IMR-90 (cell line): ENCODE results near the gene UGT1A7. TPM values are rescaled to one million over a fixed set of nuclear protein-coding genes. Genes with fewer than 3 reads are reported as not detected.

Source experiments
- ATAC-seq: fragments of 200-7000 bp; cut with Tn5 transposase; 2 replicates; pipeline ENCODE4 v1.9.1; 2020; ENCODE audit warnings: low read depth, mild to moderate bottlenecking, moderate library complexity
- BruUV-seq: library from RNA; stranded (reverse); fragments of 400-500 nt; replicated peaks from 2 replicates; lab custom pipeline; 2021; lab: Mats Ljungman, UMichigan
- CTCF ChIA-PET: fragments of 300-600 bp; formaldehyde crosslinking; extraction: SDS; loops from one replicate; lab custom pipeline; 2021; ENCODE audit warnings: antibody characterized with exemption; lab: Yijun Ruan, JAX
- POLR2A ChIA-PET: fragments of 300-600 bp; sonication (Branson Sonifier 250); formaldehyde crosslinking; loops from one replicate; lab custom pipeline; 2022; ENCODE audit warnings: antibody characterized with exemption; ENCODE audit not compliant: unreplicated experiment; lab: Charles Lee
- DNase-seq: peaks from one replicate; pipeline ENCODE4 v3.0.0; 2013
- H2AFZ ChIP-seq: replicated peaks from 2 replicates; pipeline ENCODE3; 2013; ENCODE audit warnings: low read length, mild to moderate bottlenecking; ENCODE audit not compliant: poor library complexity
- H2AK5ac ChIP-seq: 2 replicates; pipeline ENCODE4 v1.6.1; 2013; ENCODE audit warnings: low read depth, low read length, inconsistent platforms
- H2AK9ac ChIP-seq: replicated peaks from 2 replicates; pipeline ENCODE3; 2013; ENCODE audit warnings: mild to moderate bottlenecking, low read depth, low read length, moderate library complexity; ENCODE audit not compliant: poor library complexity
- H2BK120ac ChIP-seq: 2 replicates; pipeline ENCODE4 v1.6.1; 2013; ENCODE audit warnings: low read depth, low read length, inconsistent platforms
- H2BK15ac ChIP-seq: 3 replicates; pipeline ENCODE4 v1.6.1; 2013; ENCODE audit warnings: low read depth, low read length, inconsistent platforms
- H2BK20ac ChIP-seq: 2 replicates; pipeline ENCODE4 v1.6.1; 2013; ENCODE audit warnings: low read depth, mild to moderate bottlenecking, inconsistent platforms, low read length, moderate library complexity
- H2BK5ac ChIP-seq: 2 replicates; pipeline ENCODE4 v1.6.1; 2013; ENCODE audit warnings: mild to moderate bottlenecking, low read depth, low read length, inconsistent platforms; ENCODE audit not compliant: poor library complexity, severe bottlenecking
- H3K14ac ChIP-seq: replicated peaks from 2 replicates; pipeline ENCODE4 v1.6.1; 2013; ENCODE audit warnings: low read depth, low read length, inconsistent platforms
- H3K18ac ChIP-seq: 2 replicates; pipeline ENCODE4 v1.6.1; 2013; ENCODE audit warnings: low read depth, low read length, control low read depth
- H3K23ac ChIP-seq: 2 replicates; pipeline ENCODE4 v1.6.1; 2013; ENCODE audit warnings: low read depth, low read length, inconsistent platforms
- H3K27ac ChIP-seq: 2 replicates; pipeline ENCODE4 v1.5.1; 2013; ENCODE audit warnings: mild to moderate bottlenecking, control low read depth, low read length; ENCODE audit not compliant: insufficient read depth
- H3K27me3 ChIP-seq: 2 replicates; pipeline ENCODE4 v1.6.1; 2013; ENCODE audit warnings: low read length; ENCODE audit not compliant: control insufficient read depth, insufficient read depth
- H3K36me3 ChIP-seq: 2 replicates; pipeline ENCODE4 v1.6.1; 2013; ENCODE audit warnings: low read length, mixed read lengths; ENCODE audit not compliant: control insufficient read depth, insufficient read depth
- H3K4ac ChIP-seq: 2 replicates; pipeline ENCODE4 v1.6.1; 2013; ENCODE audit warnings: low read depth, low read length, inconsistent platforms
- H3K4me1 ChIP-seq: 2 replicates; pipeline ENCODE4 v1.6.1; 2013; ENCODE audit warnings: low read length, mixed read lengths; ENCODE audit not compliant: control insufficient read depth, insufficient read depth
- H3K4me2 ChIP-seq: 2 replicates; pipeline ENCODE4 v1.6.1; 2013; ENCODE audit warnings: low read depth, mild to moderate bottlenecking, control low read depth, low read length, moderate library complexity
- H3K4me3 ChIP-seq: 2 replicates; pipeline ENCODE4 v1.5.1; 2013; ENCODE audit warnings: low read depth, mild to moderate bottlenecking, control low read depth, low read length, moderate library complexity; ENCODE audit not compliant: insufficient read depth
- H3K56ac ChIP-seq: 2 replicates; pipeline ENCODE4 v1.6.1; 2013; ENCODE audit warnings: low read length, inconsistent platforms; ENCODE audit not compliant: insufficient read depth; ENCODE audit errors: extremely low read depth
- H3K79me1 ChIP-seq, 2 experiments: 2 replicates each; pipeline ENCODE4 v1.6.1; 2013; ENCODE audit warnings: low read length in 2 of 2, inconsistent platforms in 1 of 2, low read depth in 1 of 2
- H3K9ac ChIP-seq: 2 replicates; pipeline ENCODE4 v1.6.1; 2013; ENCODE audit warnings: low read depth, low read length, control low read depth
- H3K9me1 ChIP-seq: 2 replicates; pipeline ENCODE4 v1.6.1; 2013; ENCODE audit warnings: low read length, inconsistent platforms; ENCODE audit not compliant: insufficient read depth
- H3K9me3 ChIP-seq: 2 replicates; pipeline ENCODE4 v1.6.1; 2013; ENCODE audit warnings: low read length; ENCODE audit not compliant: control insufficient read depth, insufficient read depth
- H4K20me1 ChIP-seq: 2 replicates; pipeline ENCODE4 v1.6.1; 2013; ENCODE audit warnings: low read length, inconsistent platforms; ENCODE audit not compliant: insufficient read depth
- H4K5ac ChIP-seq: 2 replicates; pipeline ENCODE4 v1.6.1; 2013; ENCODE audit warnings: mild to moderate bottlenecking, low read depth, low read length, control low read depth
- H4K8ac ChIP-seq, 2 experiments: 2 replicates each; pipeline ENCODE4 v1.6.1; 2013; ENCODE audit warnings: low read depth in 2 of 2, low read length in 2 of 2, control low read depth in 1 of 2, inconsistent platforms in 1 of 2
- H4K91ac ChIP-seq: 2 replicates; pipeline ENCODE4 v1.6.1; 2013; ENCODE audit warnings: low read depth, low read length, inconsistent platforms; ENCODE audit not compliant: insufficient read depth
- CHD1 ChIP-seq: IDR thresholded peaks from 2 replicates; pipeline ENCODE4 v1.6.1; 2012; ENCODE audit warnings: low read depth, low read length, improper control_type of control experiment
- ELK1 ChIP-seq: fragments of 150-350 bp; IDR thresholded peaks from 2 replicates; pipeline ENCODE4 v1.6.1; 2016; ENCODE audit warnings: low read depth, mild to moderate bottlenecking, low read length, moderate library complexity, borderline replicate concordance
- FOS ChIP-seq: fragments of 150-350 bp; IDR thresholded peaks from 2 replicates; pipeline ENCODE4 v1.6.1; 2016; ENCODE audit warnings: low read depth, low read length
- NFE2L2 ChIP-seq: fragments of 150-350 bp; IDR thresholded peaks from 2 replicates; pipeline ENCODE4 v1.6.1; 2016; ENCODE audit warnings: low read depth, mild to moderate bottlenecking, low read length
- POLR2A ChIP-seq: IDR thresholded peaks from 2 replicates; pipeline ENCODE4 v1.6.1; 2012; ENCODE audit warnings: mild to moderate bottlenecking, low read depth, low read length
- RFX5 ChIP-seq: IDR thresholded peaks from 2 replicates; pipeline ENCODE4 v1.8.0; 2012; ENCODE audit warnings: low read depth, mild to moderate bottlenecking, low read length, moderate library complexity
- SMC3 ChIP-seq: fragments of 150-350 bp; IDR thresholded peaks from 2 replicates; pipeline ENCODE4 v1.6.1; 2016; ENCODE audit warnings: low read depth, mild to moderate bottlenecking, antibody characterized with exemption, low read length, moderate library complexity
- WGBS, 2 experiments: methylation state at CpG; one replicate each; pipeline versions ENCODE4 v1.1.5 to v1.1.7; 2013; ENCODE audit warnings: missing lambda C conversion rate in 2 of 2; ENCODE audit not compliant: insufficient read length in 1 of 2; ENCODE audit errors: extremely low coverage in 2 of 2; 5-methylcytosine and 5-hydroxymethylcytosine counted together
- dilution Hi-C: fragments of 300-500 bp; cut with HindIII; formaldehyde crosslinking; loops from one replicate; pipeline ENCODE4 v1.14.3; 2018; ENCODE audit warnings: low sequenced_read_pairs; ENCODE audit not compliant: unreplicated experiment
- in situ Hi-C: fragments of 300-500 bp; cut with MboI; formaldehyde crosslinking; loops from 3 replicates; pipeline ENCODE4 v1.14.3; 2019; ENCODE audit warnings: low sequenced_read_pairs, inconsistent platforms, mixed read lengths
- intact Hi-C: fragments of 100-400 bp; cut with micrococcal nuclease; formaldehyde crosslinking; loops from 2 replicates; pipeline ENCODE4 v1.10.0; 2022
- polyA plus RNA-seq, 3 experiments: library from polyadenylated mRNA; depleted of rRNA; stranded (reverse); fragments of >200 nt; gene quantifications; 2 replicates each; pipeline ENCODE4 v1.2.3, GENCODE V29; 2012; ENCODE audit warnings: low replicate concordance in 1 of 3
- total RNA-seq: library from RNA; depleted of rRNA; stranded (reverse); fragments of >200 nt; gene quantifications from 2 replicates; pipeline ENCODE4 v1.2.3, GENCODE V29; 2012

UGT1A7 gene
- total and polyA plus RNA-seq, 2 of the 4 experiments (the other 2 are of a cell fraction) = not detected

- no peak for ATAC-seq
- no peak overlapping the region for H2BK5ac ChIP-seq
These were observed 73.3 kb downstream of the UGT1A7 start for GRCh38 chr2:233754872-233755611.

More at GRCh38 chr2:233754872-233755611, 73.3 kb downstream of the UGT1A7 start:
- Histone ChIP-seq H3K4me3 (no peak overlapping the region), H3K18ac (no peak overlapping the region), H3K56ac (no peak overlapping the region), H3K27ac (no peak overlapping the region), H3K14ac (no peak overlapping the region), H3K4me1 (peaks cover 2% of the 10 kb centered on the region; the same call in 1 of the 2 replicates), H4K5ac (no peak overlapping the region), H4K8ac (no peak overlapping the region), H2BK20ac (no peak overlapping the region), H3K4me2 (no peak overlapping the region), H3K9me3 (peaks cover 4% of the 10 kb centered on the region; the same call in 1 of the 2 replicates), H3K9ac (no peak overlapping the region), H4K91ac (no peak overlapping the region), H2AK9ac (no peak overlapping the region), H2AFZ (peak overlapping the region; percentile 32), H3K9me1 (no peaks in the 10 kb centered on the region), H3K36me3 (no peaks in the 10 kb centered on the region), H4K20me1 (no peaks in the 10 kb centered on the region), H2BK120ac (no peak overlapping the region), H3K23ac (no peak overlapping the region), H3K4ac (no peak overlapping the region), H2AK5ac (no peak overlapping the region), H3K79me1 (no peaks in the 10 kb centered on the region), H3K27me3 (no peaks in the 10 kb centered on the region), H2BK15ac (no peak overlapping the region)
- ChIA-PET CTCF (no interaction called here), POLR2A (no interaction called here)
- intact Hi-C loops = no loop called here
- in situ Hi-C loops = no loop called here
- no peak for DNase-seq
- no TSS peak for BruUV-seq
- TF ChIP-seq POLR2A = no peak
- no peak for TF ChIP-seq RFX5
- TF ChIP-seq ELK1 = no peak
- no peak for TF ChIP-seq SMC3
- no peak for TF ChIP-seq CHD1
- no peak for TF ChIP-seq NFE2L2
- TF ChIP-seq FOS = no peak
- WGBS, 2 experiments = 88% methylated on average over 29 of the region's 44 CpGs; no CpG with 5 or more reads in 1 of the 2 experiments
- dilution Hi-C loops = no loop called here
